ENCODE data around the gene POTEF. TPM values are rescaled to one million over a fixed set of nuclear protein-coding genes. Genes with fewer than 3 reads are reported as not detected.
"Not testable (repeated sequence)": the region's sequence is repeated elsewhere in the genome, so short reads cannot be mapped to it uniquely, and the experiment has no call there.

The POTEF gene
- total RNA-seq, 1 experiment from 2014 or later, result 10.5 TPM

- H2AK5ac ChIP-seq (ENCODE audit: insufficient read length, low read length), result no peak overlapping the region
- H2BK15ac ChIP-seq (ENCODE audit: low read depth, low read length), result no peak overlapping the region
- no peak overlapping the region for H3K14ac ChIP-seq (ENCODE audit: insufficient read depth, low read length)
- DNase-seq, result no peak
- no peak overlapping the region for H4K8ac ChIP-seq (replicated peaks; ENCODE audit: insufficient read length, low read depth, low read length)
- H4K20me1 ChIP-seq (ENCODE audit: control insufficient read depth, insufficient read depth, insufficient read length), result no peaks in the 10 kb centered on the region
- no peak for TF ChIP-seq CTCF (conservative IDR thresholded peaks at IDR 0.05)
- no peak overlapping the region for H2BK5ac ChIP-seq (ENCODE audit: insufficient read length, low read length)
- H4K91ac ChIP-seq (ENCODE audit: insufficient read length, low read depth, low read length), result no peak overlapping the region
- no peaks in the 10 kb centered on the region for H3K27me3 ChIP-seq (ENCODE audit: insufficient read depth, low read length)
- no peak overlapping the region for H3K4me3 Mint-ChIP-seq
- no peak overlapping the region for H3K4me2 ChIP-seq (ENCODE audit: insufficient read depth, insufficient read length, low read length)
- no peak overlapping the region for H2BK12ac ChIP-seq (ENCODE audit: insufficient read length, low read depth, low read length)
- H3K18ac ChIP-seq (ENCODE audit: insufficient read length, low read depth, low read length), result no peak overlapping the region
- H3K4me1 ChIP-seq (ENCODE audit: insufficient read depth, low read length), result no peaks in the 10 kb centered on the region
- H3K23ac ChIP-seq (ENCODE audit: insufficient read length, low read depth, low read length), result no peak overlapping the region
- H3K4me1 Mint-ChIP-seq, result no peaks in the 10 kb centered on the region
- no CpG with 5 or more reads among the region's 7 CpGs for WGBS (ENCODE audit: extremely low coverage, insufficient read length, low lambda C conversion rate)
- no peak overlapping the region for H2BK120ac ChIP-seq (ENCODE audit: low read depth, low read length, poor library complexity, severe bottlenecking)
- H3K36me3 Mint-ChIP-seq (ENCODE audit: insufficient read depth in 1 of 3, low read depth in 3 of 3), result peaks cover 35 to 88% (median 77%) of the 10 kb centered on the region in 3 experiments; a peak in 6 of 7 replicates
- H3T11ph ChIP-seq (ENCODE audit: low read length), result no peak overlapping the region
- H4K5ac ChIP-seq (ENCODE audit: insufficient read length, low read depth, low read length), result no peak overlapping the region
- no peak overlapping the region for H2AFZ ChIP-seq (ENCODE audit: low read length)
- no peak overlapping the region for H3K27ac Mint-ChIP-seq
- H3K23me2 ChIP-seq (ENCODE audit: insufficient read length, low read depth, low read length, poor library complexity, severe bottlenecking), result no peaks in the 10 kb centered on the region
- H3K9me3 ChIP-seq (ENCODE audit: control insufficient read depth, low read depth, low read length), result no peaks in the 10 kb centered on the region
- H3K56ac ChIP-seq (ENCODE audit: insufficient read length, low read depth, low read length), result no peak overlapping the region
- no peaks in the 10 kb centered on the region for H3K27me3 Mint-ChIP-seq (ENCODE audit: low read depth)
- H3K9me3 Mint-ChIP-seq, result no peaks in the 10 kb centered on the region
- no peaks in the 10 kb centered on the region for H3K79me2 ChIP-seq (ENCODE audit: insufficient read depth, low read length)
- no peak overlapping the region for H3K27ac ChIP-seq (ENCODE audit: insufficient read length, low read depth, low read length)
- H2BK20ac ChIP-seq (ENCODE audit: low read depth, low read length, poor library complexity, severe bottlenecking), result no peak overlapping the region
- no peak overlapping the region for H3K9ac ChIP-seq (ENCODE audit: extremely low read depth, insufficient read length, low read length)
- H3K4ac ChIP-seq (ENCODE audit: low read depth, low read length), result no peak overlapping the region
- no peaks in the 10 kb centered on the region for H3K79me1 ChIP-seq (ENCODE audit: insufficient read depth, low read depth, low read length, poor library complexity, severe bottlenecking)
These were observed 40.9 kb upstream of the POTEF start for GRCh38 chr2:130169896-130170295.

GRCh38 chr2:130169163-130169562 is 40.1 kb upstream of the POTEF start:
- not testable (repeated sequence) for H3K27me3 ChIP-seq (ENCODE audit: insufficient read depth, low read length); H3K4ac ChIP-seq (ENCODE audit: low read depth, low read length); H3K4me2 ChIP-seq (ENCODE audit: insufficient read depth, insufficient read length, low read length); H3K14ac ChIP-seq (ENCODE audit: insufficient read depth, low read length); H3K79me2 ChIP-seq (ENCODE audit: insufficient read depth, low read length); H3K18ac ChIP-seq (ENCODE audit: insufficient read length, low read depth, low read length); H3K9me3 ChIP-seq (ENCODE audit: control insufficient read depth, low read depth, low read length); H2AFZ ChIP-seq (ENCODE audit: low read length); H3K27ac ChIP-seq (ENCODE audit: insufficient read length, low read depth, low read length); H3K9ac ChIP-seq (ENCODE audit: extremely low read depth, insufficient read length, low read length); H2BK120ac ChIP-seq (ENCODE audit: low read depth, low read length, poor library complexity, severe bottlenecking); H3K9me3 Mint-ChIP-seq; H3K4me1 Mint-ChIP-seq; H3K4me3 Mint-ChIP-seq; H2BK15ac ChIP-seq (ENCODE audit: low read depth, low read length); H4K5ac ChIP-seq (ENCODE audit: insufficient read length, low read depth, low read length); DNase-seq; H3T11ph ChIP-seq (ENCODE audit: low read length); H3K27me3 Mint-ChIP-seq (ENCODE audit: low read depth); H4K8ac ChIP-seq (replicated peaks; ENCODE audit: insufficient read length, low read depth, low read length); H2BK5ac ChIP-seq (ENCODE audit: insufficient read length, low read length); H3K27ac Mint-ChIP-seq; H2BK20ac ChIP-seq (ENCODE audit: low read depth, low read length, poor library complexity, severe bottlenecking); H3K56ac ChIP-seq (ENCODE audit: insufficient read length, low read depth, low read length); H2BK12ac ChIP-seq (ENCODE audit: insufficient read length, low read depth, low read length); H3K23ac ChIP-seq (ENCODE audit: insufficient read length, low read depth, low read length); H2AK5ac ChIP-seq (ENCODE audit: insufficient read length, low read length); H4K20me1 ChIP-seq (ENCODE audit: control insufficient read depth, insufficient read depth, insufficient read length); H3K79me1 ChIP-seq (ENCODE audit: insufficient read depth, low read depth, low read length, poor library complexity, severe bottlenecking); H3K23me2 ChIP-seq (ENCODE audit: insufficient read length, low read depth, low read length, poor library complexity, severe bottlenecking); H3K4me1 ChIP-seq (ENCODE audit: insufficient read depth, low read length); H4K91ac ChIP-seq (ENCODE audit: insufficient read length, low read depth, low read length)
- peaks cover 39 to 89% (median 83%) of the 10 kb centered on the region in 3 experiments; a peak in 6 of 7 replicates for H3K36me3 Mint-ChIP-seq (ENCODE audit: insufficient read depth in 1 of 3, low read depth in 3 of 3)
- no CpG with 5 or more reads among the region's 3 CpGs for WGBS (ENCODE audit: extremely low coverage, insufficient read length, low lambda C conversion rate)

All from H9 (cell line).